GM21367 (cell line): ENCODE data around the gene CCSAP.
"Not testable (repeated sequence)": the region's sequence is repeated elsewhere in the genome, so short reads cannot be mapped to it uniquely, and the experiment has no call there.

Experiments used
- ATAC-seq: cut with Tn5 transposase; IDR thresholded peaks from one replicate; pipeline ENCODE4 v1.9.1; 2021; ENCODE audit not compliant: unreplicated experiment

CCSAP gene

DNA sequence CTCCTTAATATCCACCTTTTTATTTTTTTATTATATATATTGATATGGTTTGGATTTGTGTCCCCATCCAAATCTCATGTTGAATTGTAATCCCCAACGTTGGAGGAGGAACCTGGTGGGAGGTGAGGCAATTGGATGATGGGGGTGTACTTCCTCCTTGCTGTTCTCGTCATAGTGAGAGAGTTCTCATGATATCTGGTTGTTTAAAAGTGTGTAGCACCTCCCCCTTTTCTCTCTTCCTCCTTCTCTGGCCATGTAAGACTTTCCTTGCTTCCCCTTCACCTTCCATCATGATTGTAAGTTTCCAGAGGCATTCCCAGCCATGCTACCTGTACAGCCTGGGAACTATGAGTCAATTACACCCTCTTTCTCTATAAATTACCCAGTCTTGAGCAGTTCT is 22.7 kb upstream of the CCSAP start:
- ATAC-seq, result no peak

DNA sequence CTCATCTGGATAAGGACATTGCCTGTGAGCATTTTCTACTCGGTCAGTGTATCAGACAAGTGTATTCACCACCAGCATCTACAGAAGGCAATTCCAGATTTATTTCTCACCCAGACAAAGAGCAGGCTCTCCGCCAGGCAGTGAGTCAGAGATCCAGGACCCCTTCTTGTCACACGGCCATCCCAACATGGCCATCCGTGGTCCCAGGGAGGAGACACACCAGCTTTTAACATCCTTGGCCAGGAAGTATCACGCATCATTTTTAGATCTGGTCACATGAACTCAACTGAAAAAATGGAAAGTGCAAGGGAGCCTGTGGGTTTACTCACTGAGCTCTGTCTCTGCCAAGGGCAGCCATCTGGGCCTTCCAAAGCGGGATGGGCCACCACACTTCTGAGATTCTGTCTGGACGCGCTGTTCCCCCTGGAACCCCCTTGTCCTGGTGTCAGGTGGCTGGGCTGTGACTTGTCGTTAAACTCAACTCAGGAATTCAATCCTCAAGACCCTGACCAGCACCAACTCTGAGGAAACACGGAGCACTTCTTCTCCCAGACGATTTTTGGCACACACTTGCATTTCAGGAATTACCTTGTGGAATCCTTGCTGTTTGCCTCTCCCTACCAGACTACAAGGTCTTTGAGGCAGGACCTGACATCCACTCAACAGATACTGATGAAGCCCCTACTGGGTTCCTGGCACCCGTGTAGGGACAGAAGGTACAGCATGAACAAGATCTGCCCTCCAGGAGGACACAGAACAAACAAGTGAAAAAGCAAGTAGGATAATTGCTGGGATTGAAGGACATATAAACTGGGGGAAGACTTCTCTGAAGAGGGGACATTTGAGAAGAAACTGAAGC is 21.6 kb upstream of the CCSAP start:
- no peak for ATAC-seq

DNA sequence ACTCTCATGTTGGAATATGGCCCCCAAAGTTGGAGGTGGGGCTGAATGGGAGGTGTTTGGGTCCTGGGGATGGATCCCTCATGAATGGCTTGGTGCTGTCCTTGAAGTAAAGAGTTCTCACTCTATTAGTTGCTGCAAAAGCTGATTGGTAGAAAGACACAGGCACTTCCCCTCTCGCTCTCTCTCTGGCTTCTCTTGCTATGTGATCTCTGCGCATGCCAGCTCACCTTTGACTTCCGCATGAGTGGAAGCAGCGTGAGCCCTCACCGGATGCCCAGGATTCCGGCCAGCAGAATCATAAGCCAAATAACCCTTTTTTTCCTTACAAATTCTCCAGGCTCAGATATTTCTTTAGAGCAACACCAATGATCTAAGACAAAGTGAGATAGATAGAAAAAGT is 20.9 kb upstream of the CCSAP start:
- ATAC-seq, result no peak

DNA sequence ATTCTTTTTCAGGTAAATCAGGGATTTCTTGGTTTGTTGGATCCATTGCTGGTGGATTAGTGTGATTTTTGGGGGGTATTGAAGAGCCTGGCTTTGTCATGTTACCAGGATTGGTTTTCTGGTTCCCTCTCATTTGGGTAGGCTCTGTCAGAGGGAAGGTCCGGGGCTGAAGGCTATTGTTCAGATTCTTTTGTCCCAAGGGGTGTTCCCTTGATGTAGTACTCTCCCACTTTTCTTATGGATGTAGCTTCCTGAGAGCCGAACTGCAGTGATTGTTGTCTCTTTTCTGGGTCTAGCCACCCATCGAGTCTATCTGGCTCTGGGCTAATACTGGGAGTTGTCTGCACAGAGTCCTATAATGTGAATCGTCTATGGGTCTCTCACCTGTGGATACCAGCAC is 17.6 kb upstream of the CCSAP start:
- ATAC-seq, result no peak

DNA sequence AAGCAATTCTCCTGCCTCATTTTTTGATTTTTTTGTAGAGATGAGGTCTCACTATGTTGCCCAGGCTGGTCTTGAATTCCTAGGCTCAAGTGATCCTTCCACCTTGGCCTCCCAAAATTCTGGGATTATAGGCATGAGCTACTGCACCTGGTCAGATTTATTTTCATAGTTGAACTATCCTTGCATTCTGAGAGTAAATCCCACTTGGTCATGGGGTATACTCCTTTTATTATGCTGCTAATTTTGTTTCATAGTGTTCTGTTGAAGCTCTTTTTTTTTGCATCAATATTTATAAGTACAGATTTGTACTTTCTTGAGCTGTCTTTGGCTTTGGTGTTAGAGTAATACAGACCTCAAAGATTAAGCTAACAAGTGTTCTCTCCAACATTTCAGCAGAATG is 12.8 kb upstream of the CCSAP start:
- ATAC-seq, result no peak

DNA sequence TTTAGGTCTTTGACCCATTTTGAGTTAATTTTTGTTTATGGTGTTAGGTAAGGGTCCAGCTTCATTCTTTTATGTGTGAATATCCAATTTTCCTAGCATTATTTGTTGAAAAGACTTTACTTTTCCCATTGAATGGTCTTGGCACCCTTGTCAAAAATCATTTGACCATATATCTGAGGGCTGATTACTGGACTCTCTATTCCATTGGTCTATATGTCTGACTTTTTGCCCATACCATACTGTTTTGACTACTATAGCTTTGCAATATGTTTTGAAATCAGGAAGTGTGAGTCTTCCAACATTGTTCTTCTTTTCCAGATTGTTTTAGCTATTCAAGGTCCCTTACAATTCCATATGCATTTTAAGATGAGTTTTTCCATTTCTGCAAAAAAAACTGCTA is 11.4 kb upstream of the CCSAP start:
- no peak for ATAC-seq

DNA sequence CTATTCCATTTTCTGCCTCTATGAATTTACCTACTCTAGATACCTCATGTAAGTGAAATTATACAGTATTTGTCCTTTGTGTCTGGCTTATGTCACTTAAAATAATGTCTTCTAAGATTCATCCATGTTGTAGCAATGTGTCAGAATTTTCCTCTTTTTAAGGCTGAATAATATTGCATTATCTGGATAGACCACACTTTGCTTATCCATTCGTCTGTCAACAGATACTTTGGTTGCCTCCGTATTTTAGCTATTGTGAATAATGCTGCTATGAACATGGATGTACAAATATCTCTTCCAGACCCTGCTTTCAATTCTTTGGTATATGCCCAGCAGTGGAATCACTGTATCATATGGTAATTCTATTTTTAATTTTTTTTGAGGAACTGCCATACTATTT is 10.1 kb upstream of the CCSAP start:
- ATAC-seq, result no peak

DNA sequence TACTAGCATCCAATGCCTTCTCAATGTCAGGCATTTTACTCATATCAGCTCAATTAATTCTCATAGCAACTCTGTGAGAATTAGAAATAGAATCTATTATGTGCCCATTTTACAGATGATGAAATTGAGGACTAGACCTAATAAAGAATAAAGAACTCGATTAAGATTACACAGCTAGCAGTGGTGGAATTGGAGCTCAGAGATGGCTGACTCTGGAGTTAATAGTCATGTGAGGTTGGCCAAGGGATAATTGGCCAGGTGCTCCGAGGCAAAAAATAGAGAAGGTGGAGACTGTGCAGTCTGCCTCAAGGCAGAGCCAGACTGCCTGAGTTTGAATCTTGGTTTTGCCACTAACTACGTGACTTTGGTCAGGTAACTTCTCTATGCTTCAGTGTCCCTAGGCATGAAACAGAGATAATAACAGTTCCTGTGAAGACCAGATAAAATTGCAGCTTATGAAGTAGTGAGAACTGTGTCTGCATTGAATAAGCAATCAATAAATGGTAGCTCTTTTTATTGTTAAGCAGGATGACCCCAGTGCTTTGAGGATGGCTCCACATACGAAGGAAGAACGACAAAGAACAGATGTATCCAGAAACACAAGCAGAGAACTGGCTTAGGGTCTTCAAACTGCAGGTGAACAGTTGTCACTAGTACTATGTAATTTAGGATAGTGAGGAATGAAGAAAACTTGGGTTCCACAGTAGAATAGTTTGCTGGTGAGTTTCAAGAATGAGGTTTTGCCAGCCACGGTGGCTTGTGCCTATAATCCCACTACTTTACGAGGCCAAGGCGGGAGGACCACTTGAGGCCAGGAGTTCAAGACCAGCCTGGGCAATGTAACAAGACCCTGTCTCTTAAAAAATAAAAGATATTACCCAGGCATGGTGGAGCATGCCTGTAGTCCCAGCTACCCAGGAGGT is 6.9 kb upstream of the CCSAP start:
- ATAC-seq, result no peak

DNA sequence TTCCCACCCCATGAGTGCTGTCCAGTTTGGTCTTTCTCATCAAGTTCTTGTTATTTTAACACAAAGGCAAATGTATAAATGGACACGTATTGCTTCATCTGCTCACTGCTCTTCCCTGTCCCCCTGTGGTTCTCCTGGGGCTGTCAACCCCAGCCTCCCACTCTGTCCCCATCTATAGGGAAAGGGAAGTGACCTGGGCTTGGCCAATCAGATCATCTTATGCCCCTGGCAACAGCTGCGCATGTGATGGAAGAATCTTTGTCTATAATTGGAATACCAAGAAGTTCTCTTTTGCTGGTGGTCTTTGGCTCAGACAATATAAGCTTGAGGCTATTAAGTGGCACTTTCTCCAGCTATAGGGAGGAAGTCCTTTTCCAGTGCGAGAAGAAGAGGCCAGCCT is 4.7 kb upstream of the CCSAP start:
- no peak for ATAC-seq

DNA sequence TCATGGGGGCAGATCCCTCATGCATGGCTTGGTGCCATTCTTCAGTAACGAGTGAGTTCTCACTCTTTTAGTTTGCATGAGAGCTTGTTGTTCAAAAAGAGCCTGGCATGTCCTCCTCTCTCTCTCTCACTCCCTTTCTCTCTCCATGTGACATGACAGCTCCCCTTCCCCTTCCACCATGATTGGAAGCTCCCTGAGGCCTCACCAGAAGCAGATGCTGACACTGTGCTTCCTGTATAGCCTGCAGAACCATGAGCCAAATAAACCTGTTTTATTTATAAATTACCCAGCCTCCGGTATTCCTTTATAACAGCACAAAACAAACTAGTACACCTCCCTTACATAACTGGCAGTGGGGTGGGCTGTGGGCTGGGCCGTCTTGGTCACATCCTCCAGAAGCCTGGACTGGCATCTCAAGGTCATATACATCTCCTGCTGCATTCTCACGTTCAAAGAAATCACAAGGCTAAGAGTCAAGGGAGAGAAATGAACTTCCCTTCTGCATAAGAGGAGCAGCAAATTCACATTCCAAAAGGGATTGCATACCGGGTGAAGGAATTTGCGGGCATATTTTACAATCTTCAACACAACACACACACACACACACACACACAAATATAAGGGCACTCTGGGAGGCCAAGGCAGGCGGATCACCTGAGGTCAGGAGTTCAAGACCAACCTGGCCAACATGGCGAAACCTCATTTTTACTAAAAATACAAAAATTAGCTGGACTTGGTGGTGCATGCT is 2.3 kb upstream of the CCSAP start:
- ATAC-seq, result no peak

DNA sequence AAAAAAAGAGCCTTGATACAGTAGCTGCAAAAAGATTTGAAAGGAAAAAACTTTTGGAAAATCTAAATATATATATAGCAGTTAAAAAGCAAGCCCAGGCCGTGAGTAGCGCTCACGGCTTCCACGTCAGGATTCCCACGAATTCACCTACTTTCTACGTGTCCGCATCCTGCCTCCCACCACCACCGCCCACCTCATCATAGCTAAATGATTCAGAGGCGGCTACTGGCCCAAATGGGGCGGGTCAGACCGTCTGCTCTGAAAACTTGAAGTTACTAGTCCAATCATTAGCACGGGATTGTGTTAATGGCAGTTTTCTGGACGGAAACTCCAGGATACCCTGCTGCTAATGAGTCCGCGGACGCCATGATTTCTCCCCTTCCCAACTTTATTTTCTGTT is 1.3 kb upstream of the CCSAP start:
- no peak for ATAC-seq

DNA sequence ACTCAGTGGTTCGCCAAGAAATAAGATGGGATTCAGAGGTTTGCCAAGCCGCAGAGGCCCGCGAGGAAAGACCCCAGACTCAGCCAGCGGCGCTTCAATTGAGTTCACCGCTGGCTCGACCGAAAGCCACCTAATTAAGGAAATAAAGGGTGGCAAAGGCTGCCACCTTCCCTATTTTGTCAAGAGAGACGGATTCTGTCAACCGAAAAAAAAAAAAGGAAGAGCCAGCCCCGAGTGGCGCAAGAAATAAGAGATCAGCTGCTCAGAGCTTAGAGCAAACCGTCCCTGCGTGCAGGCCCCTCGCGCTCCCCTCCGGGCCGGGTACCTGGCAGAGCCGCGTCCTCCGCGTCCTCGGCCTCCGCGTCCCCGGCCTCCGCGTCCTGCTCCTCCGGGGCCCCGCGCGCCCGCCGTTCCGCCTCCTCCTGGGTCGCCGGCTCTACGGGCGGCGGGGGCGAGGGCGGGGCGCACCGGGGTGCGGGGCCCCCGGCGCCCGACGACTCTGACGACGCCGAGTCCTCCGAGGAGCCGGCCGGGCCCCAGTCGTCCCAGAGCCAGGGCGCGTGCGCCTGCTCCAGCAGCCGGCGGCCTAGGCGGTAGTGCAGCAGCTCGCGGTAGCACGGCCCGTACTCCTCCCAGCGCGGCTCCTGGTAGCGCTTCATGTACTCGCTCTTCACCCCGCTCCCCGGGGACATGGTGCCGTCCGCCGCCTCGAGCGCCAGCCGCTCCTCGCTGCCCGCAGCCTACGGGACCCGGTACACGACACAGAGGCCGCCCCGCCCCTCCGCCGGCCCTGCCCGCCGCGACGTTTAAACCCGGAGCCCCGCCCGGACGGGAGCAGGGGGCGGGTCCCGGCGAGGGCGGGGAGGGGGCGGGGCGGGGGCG is 832 bp downstream of the CCSAP start:
- ATAC-seq, result peak; percentile 60

DNA sequence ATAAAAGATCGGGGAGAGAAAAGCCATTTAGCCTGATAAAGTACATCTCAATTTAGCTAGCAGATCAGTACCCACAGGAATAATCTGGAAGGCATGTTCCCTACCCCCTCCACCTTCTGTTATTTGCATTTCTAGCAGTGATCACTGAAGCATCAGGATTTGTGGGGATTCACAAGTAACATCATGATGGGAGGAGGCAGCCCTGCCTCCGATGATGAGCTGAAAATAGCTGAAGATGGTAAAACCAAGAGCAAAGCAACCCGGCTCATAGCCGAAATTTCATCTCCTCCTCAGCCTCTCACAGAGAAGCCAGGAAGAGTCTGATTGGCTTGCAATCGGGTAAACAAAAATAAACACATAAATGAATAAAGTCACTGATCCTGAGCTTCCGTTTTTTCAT is 2.4 kb downstream of the CCSAP start:
- ATAC-seq, result no peak

DNA sequence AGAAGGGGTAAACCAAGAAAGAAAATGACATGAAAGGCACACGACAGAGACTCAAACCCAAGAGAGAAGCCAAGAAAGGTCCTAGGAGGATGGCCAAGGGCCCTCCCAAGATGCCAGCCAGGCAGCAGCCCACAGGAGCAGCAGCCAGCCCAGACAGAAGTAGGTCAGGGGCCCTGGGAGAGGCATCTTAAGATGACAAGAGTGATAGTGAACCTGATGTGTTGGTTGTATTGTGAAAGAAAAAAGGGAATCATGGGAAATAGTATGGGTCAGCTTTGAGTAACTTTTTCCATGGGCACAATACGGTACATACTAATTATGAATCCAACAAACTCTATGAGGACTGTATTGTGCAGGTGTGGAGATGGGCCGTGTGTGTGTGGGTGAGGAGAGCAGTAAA is 3.3 kb downstream of the CCSAP start:
- ATAC-seq, result no peak

DNA sequence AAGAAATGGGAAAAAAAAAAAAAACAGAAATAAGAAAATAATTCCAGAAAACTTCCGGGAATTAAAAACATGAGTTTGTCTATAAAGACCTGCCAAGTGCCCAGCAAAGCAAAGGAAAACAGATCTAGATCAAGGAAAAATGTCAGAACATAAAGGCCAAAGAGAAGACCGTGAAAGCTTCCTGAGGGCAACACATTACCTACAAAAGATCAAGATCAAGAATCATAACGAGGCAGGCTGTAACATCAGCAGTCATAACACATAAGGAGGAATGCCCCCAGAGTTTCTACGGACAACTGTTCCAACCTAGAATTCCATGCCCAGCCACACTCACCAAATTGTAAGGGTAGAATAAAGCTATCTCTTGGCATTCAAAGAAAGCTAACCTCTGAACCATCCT is 3.8 kb downstream of the CCSAP start:
- no peak for ATAC-seq

DNA sequence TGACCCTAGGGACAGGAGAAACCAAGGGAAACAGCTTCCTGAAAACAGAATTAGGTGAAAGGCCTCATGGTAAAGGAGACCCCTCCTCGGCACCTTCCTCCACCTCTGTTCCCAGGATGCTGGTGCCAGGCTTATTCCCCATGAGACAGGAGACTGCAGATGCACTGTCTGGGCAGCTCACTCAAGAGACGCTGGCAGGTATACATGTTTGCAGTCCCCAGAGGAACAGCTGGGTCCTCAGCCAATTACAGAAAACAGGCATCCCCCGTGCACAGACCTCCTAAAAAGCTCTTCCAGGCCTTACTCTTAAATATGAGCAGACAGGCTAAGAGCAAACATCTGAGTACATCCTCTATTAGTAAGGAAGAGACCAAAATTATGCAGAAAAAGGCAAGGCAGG is 6.5 kb downstream of the CCSAP start:
- no peak for ATAC-seq

DNA sequence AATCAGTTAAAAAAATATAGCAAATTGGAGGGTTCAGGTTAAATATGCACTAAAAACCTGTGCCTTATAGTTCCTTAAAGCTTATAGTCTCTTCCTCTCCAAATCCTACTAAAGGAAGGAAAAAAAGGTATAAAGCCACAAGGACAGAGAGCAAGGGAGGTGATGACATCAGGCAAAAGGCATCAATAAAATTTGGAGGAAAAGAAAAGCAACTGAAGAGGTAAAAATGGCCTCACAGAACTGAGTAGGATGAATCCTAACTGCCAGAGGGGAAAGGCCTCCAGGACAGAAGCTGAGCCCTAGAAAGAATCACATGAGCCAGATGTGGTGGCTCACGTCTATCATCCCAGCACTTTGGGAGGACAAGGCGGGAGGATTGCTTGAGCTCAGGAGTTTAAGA is 8.1 kb downstream of the CCSAP start:
- no peak for ATAC-seq

DNA sequence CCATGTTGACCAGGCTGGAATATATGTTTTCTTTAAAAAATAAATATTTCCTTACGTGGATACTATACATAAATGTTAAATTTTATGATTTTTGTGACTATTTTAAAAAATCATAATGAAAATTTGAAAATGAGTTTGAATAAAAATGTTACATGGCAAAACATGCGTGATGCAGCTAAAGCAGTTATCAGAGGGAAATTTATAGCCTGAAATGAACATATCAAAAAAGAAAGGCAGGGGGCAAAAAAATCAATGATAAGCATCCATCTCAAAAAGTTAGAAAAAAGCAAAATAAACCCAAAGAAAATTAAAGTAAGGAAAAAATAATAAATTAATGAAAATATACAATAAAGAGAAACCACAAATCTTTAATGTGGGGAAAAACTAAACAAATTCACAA is 8.6 kb downstream of the CCSAP start:
- ATAC-seq, result no peak

DNA sequence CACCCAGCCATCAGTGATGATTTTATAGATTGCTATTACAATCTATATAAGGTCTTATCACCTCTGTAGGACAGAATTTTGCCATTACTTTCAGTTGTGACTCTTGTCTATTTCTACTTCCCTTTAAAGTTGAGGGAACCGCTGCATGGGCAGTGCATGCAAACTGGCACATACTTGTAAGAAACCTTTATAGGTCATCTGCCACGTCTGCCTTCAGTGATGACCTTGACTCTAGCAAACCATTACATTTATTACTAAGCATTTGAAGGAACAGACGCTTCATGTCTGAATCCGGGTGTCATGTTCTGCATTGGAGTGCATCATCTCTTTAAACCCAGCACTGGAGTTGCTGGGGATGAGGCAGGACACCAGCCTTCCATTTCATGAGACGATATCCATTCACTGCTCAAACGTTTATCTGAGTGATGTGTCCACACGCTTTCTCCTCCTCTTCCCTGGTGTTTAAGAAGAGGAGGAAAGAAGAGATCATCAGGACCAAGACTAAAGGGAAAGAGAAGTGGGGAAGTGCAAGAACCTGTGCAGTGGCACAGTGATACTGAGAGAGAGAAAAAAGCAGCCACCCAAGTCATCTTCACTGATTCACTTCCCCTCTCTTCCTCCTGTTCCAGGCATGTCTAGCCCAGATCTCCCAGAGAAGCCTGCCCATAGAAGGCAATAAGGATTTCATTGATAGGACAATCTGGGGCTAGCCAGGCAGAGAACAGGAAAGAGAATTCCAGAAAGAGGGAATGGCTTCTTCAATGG is 14.1 kb downstream of the CCSAP start:
- no peak for ATAC-seq

DNA sequence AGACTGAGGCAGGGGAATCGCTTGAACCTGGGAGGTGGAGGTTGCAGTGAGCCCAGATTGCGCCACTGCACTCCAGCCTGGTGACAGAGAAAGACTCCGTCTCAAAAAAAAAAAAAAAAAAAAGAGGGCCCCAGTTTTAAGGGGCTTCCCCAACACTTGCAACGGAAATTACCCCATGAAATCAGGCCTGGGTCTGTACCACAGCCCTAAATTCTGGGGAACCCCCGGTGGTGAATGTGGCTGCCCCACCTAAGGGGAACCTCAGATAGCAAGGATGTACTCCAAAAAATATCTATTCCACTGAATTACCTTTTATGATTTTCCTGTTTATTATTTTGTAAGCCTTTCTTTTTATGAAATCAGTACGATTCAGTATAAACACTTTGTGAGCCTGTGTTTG is 15.1 kb downstream of the CCSAP start:
- ATAC-seq, result not testable (repeated sequence)
